Suprapubic skin (tissue), 4 donors: ENCODE data around the gene SERGEF. TPM values are rescaled to one million over a fixed set of nuclear protein-coding genes. Genes with fewer than 3 reads are reported as not detected.

Experiments used
- DNase-seq, 2 donors: peaks; one replicate each; pipeline ENCODE4 v3.0.0-alpha.2; 2019; ENCODE audit warnings: low spot score in 2 of 2
- H3K27ac ChIP-seq: fragments of 200-600 bp; sonication (generic); one replicate; pipeline ENCODE4 v1.5.1; 2019
- H3K27me3 ChIP-seq: fragments of 200-600 bp; sonication (generic); one replicate; pipeline ENCODE4 v1.5.1; 2019
- H3K36me3 ChIP-seq: fragments of 200-600 bp; sonication (generic); one replicate; pipeline ENCODE4 v1.5.1; 2019
- H3K4me1 ChIP-seq: fragments of 200-600 bp; sonication (generic); one replicate; pipeline ENCODE4 v1.5.1; 2019
- H3K4me3 ChIP-seq: fragments of 200-600 bp; sonication (generic); one replicate; pipeline ENCODE4 v1.5.1; 2019; ENCODE audit warnings: mild to moderate bottlenecking
- H3K9me3 ChIP-seq: fragments of 200-600 bp; sonication (generic); one replicate; pipeline ENCODE4 v1.5.1; 2019
- CTCF ChIP-seq, 2 donors: fragments of 200-600 bp in 1 of 2; fragments of 450-650 bp in 1 of 2; sonication (generic) in 1 of 2; IDR thresholded peaks; one replicate each; pipeline ENCODE4 v1.5.1; 2016 to 2019; ENCODE audit warnings: antibody characterized with exemption in 2 of 2, mild to moderate bottlenecking in 1 of 2, moderate library complexity in 1 of 2
- EP300 ChIP-seq: sonication (generic); formaldehyde crosslinking; IDR thresholded peaks from one replicate; pipeline ENCODE4 v1.6.1; 2017; ENCODE audit warnings: antibody characterized with exemption
- POLR2A ChIP-seq, 2 donors: fragments of 450-650 bp; IDR thresholded peaks; one replicate each; pipeline ENCODE4 v1.6.1; 2017; ENCODE audit warnings: antibody characterized with exemption in 2 of 2, mild to moderate bottlenecking in 2 of 2, moderate library complexity in 2 of 2
- POLR2AphosphoS5 ChIP-seq, 3 donors: sonication (generic); formaldehyde crosslinking; IDR thresholded peaks; one replicate each; pipeline ENCODE4 v1.6.1; 2017; ENCODE audit warnings: antibody characterized with exemption in 3 of 3
- WGBS: methylation state at CpG from one replicate; pipeline ENCODE4 v1.1.5; 2018; 5-methylcytosine and 5-hydroxymethylcytosine counted together
- total RNA-seq, 4 donors: library from RNA; depleted of rRNA; stranded (reverse); fragments of >200 nt; gene quantifications; one replicate each; pipeline ENCODE4 v1.1.0, GENCODE V29; 2016

Gene SERGEF
- total RNA-seq, 4 donors from 2014 or later = 24.1 to 37.4 (median 29.9) TPM

- Histone ChIP-seq H3K4me3 (no peak overlapping the region), H3K27ac (no peak overlapping the region), H3K27me3 (no peaks in the 10 kb centered on the region), H3K36me3 (no peaks in the 10 kb centered on the region), H3K9me3 (no peaks in the 10 kb centered on the region), H3K4me1 (peaks cover 10% of the 10 kb centered on the region)
- TF ChIP-seq POLR2AphosphoS5 (IDR thresholded peaks at IDR 0.05) (no peak), POLR2A (IDR thresholded peaks at IDR 0.05) (no peak), CTCF (IDR thresholded peaks at IDR 0.05) (no peak)
- DNase-seq = no peak
- 95% methylated on average over 5 of the region's 5 CpGs for WGBS
Measured at GRCh38 chr11:17778352-17778751, 234.5 kb downstream of the SERGEF start.

GRCh38 chr11:17777738-17778091 lies 235.1 kb downstream of the SERGEF start:
- Histone ChIP-seq H3K36me3 (no peaks in the 10 kb centered on the region), H3K27ac (no peak overlapping the region), H3K27me3 (no peaks in the 10 kb centered on the region), H3K4me1 (peaks cover 10% of the 10 kb centered on the region), H3K9me3 (no peaks in the 10 kb centered on the region), H3K4me3 (no peak overlapping the region)
- no peak for TF ChIP-seq POLR2AphosphoS5 (IDR thresholded peaks at IDR 0.05)
- TF ChIP-seq CTCF (IDR thresholded peaks at IDR 0.05) = no peak
- TF ChIP-seq POLR2A (IDR thresholded peaks at IDR 0.05) = no peak
- no peak for TF ChIP-seq EP300
- WGBS = 91% methylated on average over 13 of the region's 13 CpGs
- no peak for DNase-seq

- TF ChIP-seq POLR2A (IDR thresholded peaks at IDR 0.05) (no peak), EP300 (no peak), CTCF (IDR thresholded peaks at IDR 0.05) (no peak), POLR2AphosphoS5 (IDR thresholded peaks at IDR 0.05) (no peak)
- no peaks in the 10 kb centered on the region for H3K27me3 ChIP-seq
- DNase-seq = peak in 1 of 2 donors; percentile 45
- peaks cover 10% of the 10 kb centered on the region for H3K4me1 ChIP-seq
- H3K9me3 ChIP-seq = no peaks in the 10 kb centered on the region
- H3K4me3 ChIP-seq = no peak overlapping the region
- no peak overlapping the region for H3K27ac ChIP-seq
- no peaks in the 10 kb centered on the region for H3K36me3 ChIP-seq
- whole genome bisulfite sequencing = 87% methylated on average over 15 of the region's 16 CpGs
Measured at GRCh38 chr11:17777086-17777737, 235.6 kb downstream of the SERGEF start.

- Histone ChIP-seq H3K9me3 (no peaks in the 10 kb centered on the region), H3K36me3 (no peaks in the 10 kb centered on the region), H3K27ac (no peak overlapping the region), H3K4me3 (no peak overlapping the region), H3K4me1 (peaks cover 7% of the 10 kb centered on the region), H3K27me3 (no peaks in the 10 kb centered on the region)
- DNase-seq = no peak
- WGBS = 85% methylated on average over 15 of the region's 15 CpGs
- no peak for TF ChIP-seq EP300
- no peak for TF ChIP-seq CTCF (IDR thresholded peaks at IDR 0.05)
- no peak for TF ChIP-seq POLR2AphosphoS5 (IDR thresholded peaks at IDR 0.05)
- TF ChIP-seq POLR2A (IDR thresholded peaks at IDR 0.05) = no peak
Measured at GRCh38 chr11:17776212-17776875, 236.5 kb downstream of the SERGEF start.

- no peaks in the 10 kb centered on the region for H3K36me3 ChIP-seq
- H3K4me1 ChIP-seq = no peaks in the 10 kb centered on the region
- no peaks in the 10 kb centered on the region for H3K27me3 ChIP-seq
- no peak overlapping the region for H3K4me3 ChIP-seq
- H3K27ac ChIP-seq = no peak overlapping the region
- WGBS = 70% methylated on average over 6 of the region's 18 CpGs
- no peaks in the 10 kb centered on the region for H3K9me3 ChIP-seq
- TF ChIP-seq POLR2AphosphoS5 (IDR thresholded peaks at IDR 0.05) = no peak
- TF ChIP-seq EP300 = no peak
- no peak for TF ChIP-seq POLR2A (IDR thresholded peaks at IDR 0.05)
- no peak for TF ChIP-seq CTCF (IDR thresholded peaks at IDR 0.05)
- peak in 1 of 2 donors; percentile 45 for DNase-seq
Measured at GRCh38 chr11:17775507-17776211, 237.2 kb downstream of the SERGEF start.
